Measurements from ENCODE around the gene HDAC9.
A peak's percentile ranks its signal among the peaks of the same experiment; 100 is the strongest.
"Not testable (repeated sequence)": the region's sequence is repeated elsewhere in the genome, so short reads cannot be mapped to it uniquely, and the experiment has no call there.

The HDAC9 gene

DNA sequence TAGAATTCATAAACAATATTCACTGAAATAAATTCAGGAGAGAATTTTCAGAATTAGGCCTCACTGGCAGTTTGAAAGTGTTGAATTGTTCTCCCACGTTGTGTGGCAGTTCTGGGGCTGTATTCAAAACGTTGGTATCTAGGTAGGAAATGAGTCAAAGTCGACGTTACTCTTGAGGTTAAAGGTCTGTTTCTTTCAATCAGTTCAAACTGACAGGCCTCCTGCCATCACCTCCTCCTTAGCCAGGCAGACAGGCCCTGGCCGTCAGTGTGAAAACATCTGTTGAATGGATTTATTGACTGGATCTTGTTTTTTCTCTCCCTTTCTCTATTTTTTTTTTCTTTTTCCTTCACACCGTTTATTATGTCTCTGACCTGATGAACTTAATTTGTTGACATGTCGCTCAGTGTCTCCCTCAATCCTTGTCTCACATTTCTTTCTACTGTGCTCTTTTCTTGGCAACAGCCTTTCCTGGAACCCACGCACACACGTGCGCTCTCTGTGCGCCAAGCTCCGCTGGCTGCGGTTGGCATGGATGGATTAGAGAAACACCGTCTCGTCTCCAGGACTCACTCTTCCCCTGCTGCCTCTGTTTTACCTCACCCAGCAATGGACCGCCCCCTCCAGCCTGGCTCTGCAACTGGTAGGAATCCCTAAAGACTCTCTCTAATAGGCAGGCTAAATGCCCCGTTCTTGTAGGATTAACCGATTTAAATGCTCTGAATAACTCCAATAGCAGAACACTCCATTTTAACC, 231.7 kb downstream of the HDAC9 start:
- no peak for DNase-seq (ENCODE audit: low read depth)

- DNase-seq (ENCODE audit: low read depth), result not testable (repeated sequence)
Observed at GRCh38 chr7:18736012-18736411, 240.5 kb downstream of the HDAC9 start.

DNA sequence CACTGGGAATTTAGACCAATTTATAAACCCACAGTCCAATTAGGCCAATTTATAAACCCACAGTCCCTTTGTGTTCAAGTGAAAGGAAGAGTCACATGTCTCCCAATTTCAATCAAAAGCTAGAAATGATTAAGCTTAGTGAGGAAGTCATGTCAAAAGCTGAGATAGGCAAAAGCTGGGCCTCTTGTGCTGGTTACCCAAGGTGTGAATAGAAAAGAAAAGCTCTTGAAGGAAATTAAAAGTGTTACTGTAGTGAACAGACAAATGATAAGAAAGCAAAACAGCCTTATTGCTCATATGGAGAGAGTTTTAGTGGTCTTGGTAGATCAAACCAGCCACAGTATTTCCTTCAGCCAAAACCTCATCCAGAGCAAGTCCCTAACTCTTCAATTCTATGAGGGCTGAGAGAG, 245.0 kb downstream of the HDAC9 start:
- DNase-seq (ENCODE audit: low read depth), result no peak

DNA sequence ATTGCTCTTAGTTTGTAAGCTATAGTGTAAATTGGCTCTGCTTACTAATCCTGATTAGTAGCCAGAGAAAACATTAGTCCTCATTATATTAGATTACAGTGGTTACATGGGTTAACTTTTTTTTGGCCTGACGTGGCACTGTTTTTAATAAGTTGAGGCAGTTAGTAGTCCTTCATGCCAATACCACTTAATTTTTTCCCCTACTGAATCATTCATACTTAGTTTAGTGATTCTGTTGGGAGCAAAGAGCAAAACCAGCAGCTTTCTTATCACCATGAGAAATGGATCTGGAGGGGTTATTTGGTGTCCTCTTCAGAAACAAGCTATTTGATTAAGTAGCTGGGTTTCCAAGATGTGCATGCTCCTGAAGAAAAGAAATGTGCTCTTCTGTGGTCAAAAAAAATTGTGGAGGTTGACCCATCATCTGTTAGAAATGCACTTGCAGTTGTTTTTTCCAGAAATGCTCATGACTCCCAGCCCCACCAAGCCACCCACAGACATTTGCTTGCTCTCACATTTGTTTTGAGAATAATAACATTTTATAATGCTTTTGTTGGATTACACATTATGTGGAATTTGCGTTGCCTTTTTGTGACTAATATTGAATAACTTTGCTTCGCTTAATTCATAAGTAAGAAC, 258.5 kb downstream of the HDAC9 start:
- peak; percentile 94 for DNase-seq (ENCODE audit: low read depth)

DNA sequence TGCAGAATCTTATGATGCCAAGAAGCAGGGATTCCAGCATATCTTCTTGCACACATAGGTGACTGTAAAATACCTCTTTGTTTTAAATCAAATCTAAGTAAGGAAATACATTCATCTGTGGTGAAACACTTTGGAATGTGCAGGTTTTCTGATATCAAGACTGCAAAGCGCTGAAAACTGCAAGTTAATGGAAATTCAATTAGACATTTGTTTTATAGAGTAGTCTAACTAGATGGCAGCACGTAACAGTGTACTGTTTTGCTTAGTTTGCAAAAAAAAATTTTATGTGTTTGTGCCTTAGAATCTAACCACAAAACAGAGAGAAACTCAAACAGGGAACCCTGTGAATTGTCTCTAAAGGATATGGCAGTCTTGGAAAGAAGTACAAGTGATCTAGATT, 259.2 kb downstream of the HDAC9 start:
- peak; percentile 51 for DNase-seq (ENCODE audit: low read depth)

GRCh38 chr7:18755793-18756192, 260.2 kb downstream of the HDAC9 start:
- no peak for DNase-seq (ENCODE audit: low read depth)

- no peak for DNase-seq (ENCODE audit: low read depth)
Observed at GRCh38 chr7:18756378-18757050, 261.0 kb downstream of the HDAC9 start.

- peak; percentile 52 for DNase-seq (ENCODE audit: low read depth)
Observed at GRCh38 chr7:18760046-18760445, 264.5 kb downstream of the HDAC9 start.

DNA sequence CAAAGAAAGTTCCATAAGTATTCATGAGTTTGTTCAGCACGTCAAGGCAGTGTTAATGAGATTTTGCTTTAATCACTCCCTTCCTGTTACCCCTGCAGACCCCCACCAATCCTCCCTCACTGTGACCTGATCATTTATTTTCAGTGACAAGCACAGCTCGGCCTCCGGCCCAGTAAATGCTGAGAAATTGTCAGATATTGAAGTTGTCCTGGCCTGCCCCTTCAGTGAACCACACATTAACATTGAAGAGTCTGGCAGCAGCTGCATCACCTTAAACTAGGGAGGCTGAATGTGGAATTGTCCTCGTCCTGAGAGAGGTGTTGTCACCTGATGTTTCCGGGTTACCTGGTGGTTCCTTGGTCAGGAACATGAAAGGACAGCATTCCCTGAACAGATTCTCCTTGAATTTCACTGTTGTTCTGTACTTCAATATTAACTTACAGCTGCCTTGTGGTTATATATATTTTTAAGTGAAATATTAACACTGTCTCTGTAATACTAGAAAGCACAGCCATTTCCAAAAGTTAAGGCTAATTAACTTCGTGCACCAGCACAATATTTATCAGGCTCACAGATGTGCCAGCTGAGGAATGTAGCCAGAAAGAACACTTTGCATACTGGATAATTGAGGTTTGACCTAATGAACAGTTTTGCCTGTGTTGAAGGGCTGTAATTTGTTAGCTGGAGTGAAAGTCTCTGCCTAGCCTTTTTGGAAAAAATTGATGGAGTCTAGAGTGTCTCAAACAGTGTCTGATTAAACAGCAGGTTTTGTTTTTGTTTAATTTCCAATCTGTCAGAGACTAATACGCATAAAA, 265.3 kb downstream of the HDAC9 start:
- no peak for DNase-seq (ENCODE audit: low read depth)

GRCh38 chr7:18762189-18762588, 266.6 kb downstream of the HDAC9 start:
- DNase-seq (ENCODE audit: low read depth), result peak; percentile 75

- peak; percentile 59 for DNase-seq (ENCODE audit: low read depth)
Observed at GRCh38 chr7:18768256-18768655, 272.7 kb downstream of the HDAC9 start.

DNA sequence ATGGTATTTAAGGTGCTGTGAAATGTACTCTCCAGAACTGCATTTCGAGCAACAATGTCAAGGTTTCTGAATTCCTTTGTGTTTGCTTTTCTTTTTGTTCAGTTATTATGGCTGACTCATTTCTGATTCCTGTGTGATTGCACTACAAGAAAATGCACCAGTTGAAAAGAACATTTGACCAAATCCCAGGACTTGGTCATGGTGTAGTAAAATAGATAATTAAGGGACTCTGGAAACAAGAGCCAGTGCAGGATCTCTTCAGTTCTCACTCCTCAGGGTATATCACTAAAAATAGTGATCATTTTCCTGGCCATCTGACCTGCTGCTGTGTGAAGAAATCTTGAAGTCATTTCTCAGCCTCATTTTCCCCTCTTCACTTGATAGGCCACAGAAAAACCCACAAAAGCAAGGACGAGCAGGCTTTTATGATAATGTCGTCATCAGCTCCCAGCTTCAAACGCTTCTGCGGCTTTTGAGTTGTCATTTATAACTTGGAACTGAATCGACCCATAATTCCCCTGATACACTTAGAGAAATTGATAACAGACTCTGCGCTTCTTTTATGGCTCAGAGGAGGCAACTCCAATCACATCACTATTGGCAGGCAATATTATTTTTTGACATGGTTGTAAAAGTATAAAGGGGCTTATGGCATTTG, 274.7 kb downstream of the HDAC9 start:
- peak; percentile 65 for DNase-seq (ENCODE audit: low read depth)

DNA sequence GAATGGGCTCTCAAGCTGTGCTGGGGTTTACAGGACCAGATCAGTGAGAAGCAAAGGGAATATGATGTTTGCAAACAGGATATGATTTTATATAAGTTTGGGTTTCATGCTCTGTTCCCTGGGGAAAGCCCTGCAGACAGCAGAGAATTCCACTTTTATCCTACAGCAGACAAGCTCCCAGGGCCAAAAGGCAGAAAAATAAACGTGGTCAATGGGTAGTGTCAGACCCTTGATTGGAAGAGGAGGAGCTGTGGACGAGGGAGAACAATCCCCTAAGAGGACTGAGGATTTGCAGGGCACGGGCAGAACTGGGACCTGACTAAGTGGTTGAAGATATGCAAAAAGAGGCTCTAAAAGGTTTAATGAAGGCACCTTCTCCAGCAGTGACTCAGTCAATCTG, 275.3 kb downstream of the HDAC9 start:
- DNase-seq (ENCODE audit: low read depth), result no peak

GRCh38 chr7:18771834-18772566, 276.5 kb downstream of the HDAC9 start:
- DNase-seq (ENCODE audit: low read depth), result no peak

- DNase-seq (ENCODE audit: low read depth), result no peak
Observed at GRCh38 chr7:18772567-18772965, 277.0 kb downstream of the HDAC9 start.

- no peak for DNase-seq (ENCODE audit: low read depth)
Observed at GRCh38 chr7:18777314-18777713, 281.8 kb downstream of the HDAC9 start.

GRCh38 chr7:18778594-18778993, 283.0 kb downstream of the HDAC9 start:
- DNase-seq (ENCODE audit: low read depth), result no peak

GRCh38 chr7:18780266-18780665, 284.7 kb downstream of the HDAC9 start:
- DNase-seq (ENCODE audit: low read depth), result no peak

DNA sequence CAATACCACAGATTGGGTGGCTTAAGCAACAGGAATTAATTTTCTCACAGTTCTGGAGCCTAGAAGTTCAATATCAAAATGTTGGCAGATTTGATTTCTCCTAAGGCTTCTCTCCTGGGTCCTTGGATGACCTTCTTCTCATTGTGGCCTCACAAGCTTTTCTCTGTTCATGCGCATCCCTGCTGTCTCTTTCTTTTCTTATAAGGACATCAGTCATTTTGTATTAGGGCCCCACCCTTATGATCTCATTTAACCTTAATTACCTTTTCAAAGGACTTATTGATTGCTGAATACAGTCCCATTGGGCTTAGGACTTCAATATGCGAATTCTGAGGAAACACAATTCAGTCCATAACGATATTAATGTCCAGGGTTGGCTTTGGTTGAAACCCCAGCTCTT, 285.4 kb downstream of the HDAC9 start:
- DNase-seq (ENCODE audit: low read depth), result no peak

DNA sequence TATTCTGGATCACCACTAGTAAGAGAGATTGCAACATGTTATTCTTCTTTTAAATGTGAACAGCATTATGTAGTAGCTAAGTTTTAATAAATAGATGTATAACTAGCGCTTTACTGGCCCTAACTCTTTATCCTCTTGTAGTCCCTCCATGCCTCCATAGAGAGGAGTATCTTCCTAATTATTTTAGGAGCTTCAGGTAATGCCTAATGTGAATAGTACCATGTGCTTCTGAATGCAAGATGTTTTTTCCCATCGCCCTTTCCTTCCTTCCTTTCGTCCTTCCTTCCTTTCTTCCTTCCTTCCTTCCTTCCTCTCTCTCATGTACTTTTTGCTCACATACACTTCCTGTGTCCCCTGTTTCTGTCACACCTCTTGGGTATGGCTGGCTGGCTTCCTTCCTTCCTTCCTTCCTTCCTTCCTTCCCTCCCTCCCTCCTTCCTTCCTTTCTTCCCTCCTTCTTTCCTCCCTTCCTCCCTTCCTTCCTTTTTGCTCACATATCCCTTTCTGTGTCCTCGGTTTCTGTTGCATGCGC, 290.7 kb downstream of the HDAC9 start:
- DNase-seq (ENCODE audit: low read depth), result no peak

DNA sequence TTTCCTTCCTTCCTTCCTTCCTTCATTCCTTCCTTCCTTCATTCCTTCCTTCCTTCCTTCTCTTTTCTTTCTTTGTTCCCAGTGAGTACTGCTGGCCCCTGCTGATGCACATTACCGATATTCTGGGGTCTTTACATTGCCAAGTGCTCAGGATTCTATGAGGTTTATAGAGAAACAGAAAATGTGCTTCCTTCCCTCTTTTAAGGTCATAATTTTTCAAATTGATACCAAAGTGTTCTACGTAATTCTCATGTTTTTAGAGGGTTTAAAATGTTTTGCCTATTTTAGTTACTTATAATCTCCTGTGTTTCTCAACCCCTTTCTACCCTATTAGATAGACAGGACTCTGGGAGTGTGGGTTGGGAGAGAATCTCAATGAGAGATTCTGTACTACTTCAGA, 291.2 kb downstream of the HDAC9 start:
- DNase-seq (ENCODE audit: low read depth), result no peak

Measured in stromal cell of bone marrow (primary cell).